Measurements from ENCODE around the gene NLRP14.

NLRP14 gene

GRCh38 chr11:7089328-7090251, 69.3 kb downstream of the NLRP14 start:
- DNase-seq (ENCODE audit: low read depth, low spot score) = no peak
- H3K4me3 ChIP-seq (ENCODE audit: low read depth, low read length) = no peak overlapping the region
- TF ChIP-seq, protein P1, sequence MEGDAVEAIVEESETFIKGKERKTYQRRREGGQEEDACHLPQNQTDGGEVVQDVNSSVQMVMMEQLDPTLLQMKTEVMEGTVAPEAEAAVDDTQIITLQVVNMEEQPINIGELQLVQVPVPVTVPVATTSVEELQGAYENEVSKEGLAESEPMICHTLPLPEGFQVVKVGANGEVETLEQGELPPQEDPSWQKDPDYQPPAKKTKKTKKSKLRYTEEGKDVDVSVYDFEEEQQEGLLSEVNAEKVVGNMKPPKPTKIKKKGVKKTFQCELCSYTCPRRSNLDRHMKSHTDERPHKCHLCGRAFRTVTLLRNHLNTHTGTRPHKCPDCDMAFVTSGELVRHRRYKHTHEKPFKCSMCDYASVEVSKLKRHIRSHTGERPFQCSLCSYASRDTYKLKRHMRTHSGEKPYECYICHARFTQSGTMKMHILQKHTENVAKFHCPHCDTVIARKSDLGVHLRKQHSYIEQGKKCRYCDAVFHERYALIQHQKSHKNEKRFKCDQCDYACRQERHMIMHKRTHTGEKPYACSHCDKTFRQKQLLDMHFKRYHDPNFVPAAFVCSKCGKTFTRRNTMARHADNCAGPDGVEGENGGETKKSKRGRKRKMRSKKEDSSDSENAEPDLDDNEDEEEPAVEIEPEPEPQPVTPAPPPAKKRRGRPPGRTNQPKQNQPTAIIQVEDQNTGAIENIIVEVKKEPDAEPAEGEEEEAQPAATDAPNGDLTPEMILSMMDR (IDR thresholded peaks at IDR 0.05; ENCODE audit: low read depth, low read length) = no peak
- in situ Hi-C loops (cut with HindIII; ENCODE audit: low sequenced_read_pairs) = no loop called here

GRCh38 chr11:7098235-7098832, 78.1 kb downstream of the NLRP14 start:
- TF ChIP-seq, protein P1 (IDR thresholded peaks at IDR 0.05; ENCODE audit: low read depth, low read length) = peak; percentile 53
- in situ Hi-C loops (cut with HindIII; ENCODE audit: low sequenced_read_pairs) = no loop called here
- H3K4me3 ChIP-seq (ENCODE audit: low read depth, low read length) = no peak overlapping the region
- peak; percentile 38 for DNase-seq (ENCODE audit: low read depth, low spot score)

DNA sequence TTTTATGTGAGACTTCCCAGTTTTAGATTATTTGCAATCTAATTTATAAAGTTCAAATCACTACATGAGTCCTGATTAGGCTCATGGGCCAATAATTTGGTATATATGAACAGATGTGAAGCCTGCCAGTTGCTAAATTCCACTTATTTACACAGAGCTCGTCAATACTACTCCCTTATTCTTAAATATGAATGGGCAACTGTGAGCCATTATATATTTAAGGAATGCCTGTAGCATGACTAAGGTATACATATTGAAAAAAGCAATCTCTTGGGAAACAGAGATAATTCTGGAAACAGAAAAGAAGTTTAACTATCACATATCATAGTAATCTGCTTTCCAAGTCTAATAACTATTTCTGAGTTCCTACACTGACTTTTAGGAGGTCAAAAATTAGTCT, 95.5 kb downstream of the NLRP14 start:
- in situ Hi-C loops (cut with HindIII; ENCODE audit: low sequenced_read_pairs) = no loop called here
- TF ChIP-seq, protein P1 (IDR thresholded peaks at IDR 0.05; ENCODE audit: low read depth, low read length) = no peak
- no peak for DNase-seq (ENCODE audit: low read depth, low spot score)
- H3K4me3 ChIP-seq (ENCODE audit: low read depth, low read length) = no peak overlapping the region

GRCh38 chr11:7116370-7116769, 96.1 kb downstream of the NLRP14 start:
- TF ChIP-seq, protein P1 (IDR thresholded peaks at IDR 0.05; ENCODE audit: low read depth, low read length) = no peak
- in situ Hi-C loops (cut with HindIII; ENCODE audit: low sequenced_read_pairs) = no loop called here
- no peak overlapping the region for H3K4me3 ChIP-seq (ENCODE audit: low read depth, low read length)
- DNase-seq (ENCODE audit: low read depth, low spot score) = no peak
